GM10266 (cell line): ENCODE results near the gene GDF11.

Experiments used
- DNase-seq: peaks from one replicate; pipeline ENCODE4 v3.0.0; 2012; ENCODE audit errors: extremely low spot score
- CTCF ChIP-seq: IDR thresholded peaks from 2 replicates; pipeline ENCODE4 v1.5.1; 2012; ENCODE audit warnings: mild to moderate bottlenecking, low read depth; ENCODE audit not compliant: control insufficient read depth, insufficient read depth; ENCODE audit errors: missing control alignments

GDF11 gene

GRCh38 chr12:55742719-55743405 is at the start of gene GDF11:
GDF11 (plus strand) TSS chr12:55743122; CDS start chr12:55743317, 195 bp downstream.
- peak; percentile 91 for DNase-seq
- no peak for TF ChIP-seq CTCF

- no peak for DNase-seq
- no peak for TF ChIP-seq CTCF
These were observed 49.4 kb upstream of the GDF11 start for GRCh38 chr12:55693323-55694187.

GRCh38 chr12:55694188-55694515 is 48.8 kb upstream of the GDF11 start:
- no peak for DNase-seq
- TF ChIP-seq CTCF = no peak

- no peak for DNase-seq
- no peak for TF ChIP-seq CTCF
These were observed 48.3 kb upstream of the GDF11 start for GRCh38 chr12:55694651-55695050.

GRCh38 chr12:55695349-55695748 is 47.6 kb upstream of the GDF11 start:
- DNase-seq = no peak
- no peak for TF ChIP-seq CTCF

- no peak for TF ChIP-seq CTCF
- no peak for DNase-seq
These were observed 46.8 kb upstream of the GDF11 start for GRCh38 chr12:55696141-55696540.
